IPS-NIHi7 (cell line): ENCODE data around the gene ABCB11.
A peak's percentile ranks its signal among the peaks of the same experiment; 100 is the strongest.

Source experiments
- DNase-seq: peaks from one replicate; pipeline ENCODE4 v3.0.0; 2012; ENCODE audit warnings: mixed read lengths; ENCODE audit errors: extremely low spot score

The ABCB11 gene

DNA sequence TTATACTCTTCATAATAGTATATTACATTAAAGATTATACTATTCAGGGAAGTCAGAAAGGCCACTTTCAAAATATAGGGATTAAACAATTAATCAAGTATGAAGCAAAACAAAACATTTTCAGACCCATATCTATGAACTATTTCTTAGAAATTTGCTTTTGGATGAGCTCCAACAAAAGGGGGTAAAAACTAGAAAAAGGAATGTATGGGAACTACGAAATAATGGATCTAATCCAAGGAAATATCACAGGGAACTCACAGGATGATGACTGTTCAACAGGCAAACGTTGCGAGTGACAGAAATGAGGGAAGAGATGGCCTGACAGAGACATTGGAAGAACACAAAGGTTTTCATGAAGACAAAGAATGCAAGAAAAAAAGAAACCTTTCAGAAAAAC, 102.1 kb downstream of the ABCB11 start:
- DNase-seq, result no peak

- no peak for DNase-seq
Measured at GRCh38 chr2:168928113-168928831, 102.9 kb downstream of the ABCB11 start.

DNA sequence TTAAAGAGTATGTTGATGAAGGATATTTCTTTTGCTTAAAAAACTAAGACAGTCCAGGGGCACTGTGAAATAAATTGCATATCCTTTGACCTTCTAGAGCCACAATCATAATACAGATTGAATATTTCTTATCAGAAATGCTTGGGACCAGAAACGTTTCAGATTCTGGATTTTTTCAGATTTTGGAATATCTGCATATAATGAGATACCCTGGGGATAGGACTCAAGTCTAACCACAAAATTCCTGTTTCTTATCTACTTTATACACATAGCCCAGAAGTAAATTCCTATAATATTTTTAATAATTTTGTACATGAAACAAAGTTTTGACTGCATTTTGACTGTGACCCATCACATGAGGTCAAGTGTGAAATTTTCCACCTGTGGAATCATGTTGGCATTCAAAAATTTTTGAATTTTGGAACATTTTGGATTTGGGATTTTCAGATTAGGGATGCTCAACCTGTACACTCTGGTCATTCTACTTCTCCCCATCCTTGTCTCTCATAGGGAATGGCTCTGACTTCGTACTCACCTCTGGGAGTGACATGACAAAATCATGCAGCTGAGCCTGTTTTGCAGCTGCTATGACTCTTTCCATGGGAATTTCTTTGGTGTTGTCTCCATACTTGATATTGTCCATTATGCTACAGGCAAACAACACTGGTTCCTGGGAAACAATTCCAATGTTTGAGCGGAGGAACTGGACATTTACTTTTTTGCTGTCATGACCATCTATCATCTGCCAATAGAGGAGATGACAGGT, 104.3 kb downstream of the ABCB11 start:
- DNase-seq, result no peak

DNA sequence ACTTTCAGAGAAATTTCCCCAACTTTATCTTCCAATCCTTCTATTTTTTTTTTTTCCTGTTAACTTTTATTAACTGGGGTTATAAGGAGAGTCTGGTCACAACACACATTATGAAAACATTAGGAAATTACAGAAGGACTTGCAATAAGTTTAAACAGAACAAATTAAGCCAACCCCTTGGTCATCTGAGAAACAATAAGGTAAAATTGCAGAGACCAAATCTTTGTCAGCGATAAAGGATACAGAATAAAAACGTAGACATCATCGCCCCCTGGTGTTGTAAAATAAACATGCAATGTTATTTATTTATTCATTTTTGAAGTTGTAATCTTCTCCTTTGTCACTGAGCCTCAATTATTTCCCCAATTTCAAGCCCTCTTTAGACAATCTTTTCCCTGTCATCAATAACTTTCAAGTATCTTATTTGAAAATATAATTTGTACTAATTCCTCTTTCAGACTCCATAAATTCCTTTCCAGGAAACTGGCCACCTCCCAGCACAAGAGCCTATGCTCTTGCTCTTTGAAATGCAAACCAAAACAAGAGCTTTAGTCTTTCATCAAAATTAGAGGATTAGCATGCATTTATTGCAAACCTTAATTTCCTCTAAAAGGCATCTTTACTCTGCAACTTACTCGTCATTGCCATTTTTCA, 110.5 kb downstream of the ABCB11 start:
- DNase-seq, result peak; percentile 24

DNA sequence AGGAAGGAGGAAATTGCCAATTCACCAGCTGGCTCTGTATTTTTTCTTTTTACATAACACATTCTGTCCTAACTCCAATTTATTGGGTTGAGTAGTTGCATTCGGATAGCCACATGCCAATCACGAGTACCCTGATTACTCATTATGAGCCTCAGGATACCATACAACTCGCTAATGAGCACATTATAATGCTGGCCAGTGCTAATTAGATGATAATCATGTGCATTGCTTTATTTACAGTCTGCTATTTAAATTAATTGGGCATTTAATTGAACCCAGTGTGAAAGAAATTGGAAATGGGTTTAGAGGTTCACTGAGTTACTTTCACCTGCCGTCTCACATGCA, 114.8 kb downstream of the ABCB11 start:
- no peak for DNase-seq

GRCh38 chr2:168915441-168916330, 115.4 kb downstream of the ABCB11 start:
- no peak for DNase-seq

- no peak for DNase-seq
Measured at GRCh38 chr2:168913495-168913894, 117.6 kb downstream of the ABCB11 start.

DNA sequence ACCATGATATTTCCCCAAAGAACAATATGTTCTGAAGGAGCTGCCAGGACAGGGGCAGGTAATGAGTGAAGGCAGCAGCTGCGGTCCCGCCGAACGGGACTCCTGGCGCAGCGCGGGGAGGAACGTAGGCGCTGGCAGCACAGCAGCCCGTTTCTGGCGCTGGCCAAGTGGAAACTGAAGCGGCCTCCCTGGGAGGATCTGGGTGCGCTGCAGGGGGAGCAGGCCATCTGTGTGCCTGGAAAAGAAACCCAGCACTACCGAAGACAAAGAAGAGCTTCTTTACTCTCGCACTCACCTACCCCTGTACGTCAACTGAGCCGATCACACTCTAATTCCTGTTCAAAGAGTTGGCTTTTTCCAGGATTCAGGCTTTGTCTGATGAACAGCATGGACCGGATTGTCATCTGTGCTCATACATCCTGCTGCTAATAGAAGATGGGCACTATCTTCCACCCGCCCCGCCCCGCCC, 118.2 kb downstream of the ABCB11 start:
- peak; percentile 54 for DNase-seq

DNA sequence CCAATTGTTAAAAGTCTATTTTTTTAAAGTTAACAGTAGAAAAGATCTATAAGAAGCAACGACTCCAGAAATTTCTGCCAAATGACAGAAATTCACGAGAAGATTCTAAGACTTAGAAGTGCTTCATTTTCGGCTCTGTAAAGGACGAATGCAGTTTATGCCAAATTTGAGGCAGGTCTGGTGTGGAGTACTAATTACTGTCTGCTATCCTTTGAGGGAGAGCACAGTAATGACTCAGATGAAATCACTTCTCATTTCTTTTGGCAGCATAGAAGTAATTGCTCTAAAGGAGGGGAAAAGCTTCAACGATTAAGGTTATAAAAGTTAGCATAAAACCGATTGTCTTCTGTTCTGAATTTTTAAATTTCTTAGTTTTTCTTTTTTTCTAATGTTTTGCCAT, 118.7 kb downstream of the ABCB11 start:
- no peak for DNase-seq

DNA sequence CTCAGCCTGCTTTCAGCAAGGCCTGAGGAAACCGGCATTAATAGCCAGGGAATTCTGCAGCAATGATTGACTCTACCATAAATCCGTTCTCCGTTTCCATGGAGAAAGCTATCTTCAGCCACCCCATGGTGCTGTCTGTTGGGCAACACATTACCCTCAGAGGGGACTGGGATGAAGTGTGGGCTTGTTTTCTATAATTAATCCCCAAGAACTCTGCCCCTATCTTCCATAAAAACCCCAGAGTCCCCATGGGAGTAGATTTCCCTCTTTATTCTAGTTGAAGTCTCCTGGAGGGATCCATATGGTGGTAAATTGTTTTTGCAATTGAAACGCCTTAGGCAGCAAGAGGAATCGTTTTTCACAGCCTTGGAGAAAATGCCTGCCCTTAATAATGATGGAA, 120.8 kb downstream of the ABCB11 start:
- DNase-seq, result no peak

GRCh38 chr2:168907940-168908662, 123.0 kb downstream of the ABCB11 start:
- peak; percentile 50 for DNase-seq

DNA sequence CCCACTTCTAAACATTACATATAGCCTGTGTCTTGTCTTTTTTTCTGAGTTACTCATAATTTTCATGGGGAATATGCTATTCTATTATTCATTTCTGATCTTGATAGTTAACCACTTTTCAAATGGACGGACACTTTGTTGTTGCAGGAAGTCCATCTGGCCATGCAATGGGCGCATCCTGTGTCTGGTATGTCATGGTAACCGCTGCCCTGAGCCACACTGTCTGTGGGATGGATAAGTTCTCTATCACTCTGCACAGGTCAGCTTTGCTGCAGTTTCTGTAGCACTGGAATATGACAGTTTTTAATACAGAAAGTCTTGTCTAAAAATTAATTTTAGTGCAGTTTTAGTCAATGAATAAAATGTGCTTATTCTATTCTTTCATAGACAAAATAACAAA, 126.8 kb downstream of the ABCB11 start:
- no peak for DNase-seq

- DNase-seq, result no peak
Measured at GRCh38 chr2:168903888-168904287, 127.2 kb downstream of the ABCB11 start.

DNA sequence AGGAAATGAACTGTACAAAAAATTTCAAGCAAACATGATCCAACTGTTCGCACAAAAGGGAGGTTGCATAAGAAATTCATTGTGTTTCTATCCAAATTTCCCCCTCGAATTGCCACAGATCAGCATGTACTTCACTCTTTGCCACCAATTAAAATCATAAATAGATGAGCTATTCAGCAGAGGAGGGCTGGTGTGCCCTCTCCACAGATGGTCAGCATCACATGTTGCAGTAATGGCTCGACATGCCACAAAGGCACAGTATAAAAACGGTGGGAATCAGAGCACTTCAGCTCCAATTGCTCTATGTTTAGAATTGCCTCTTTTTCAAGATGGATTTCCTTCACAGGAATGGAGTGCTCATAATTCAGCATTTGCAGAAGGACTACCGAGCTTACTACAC, 130.1 kb downstream of the ABCB11 start, which contains the start of gene G6PC2:
Gene G6PC2, plus strand, starts transcription at position 289 of the 400 bp plus-strand sequence. Its CDS starts 41 bp downstream, at position 330.
- DNase-seq, result no peak

- DNase-seq, result no peak
Measured at GRCh38 chr2:168897449-168897848, 133.7 kb downstream of the ABCB11 start.

DNA sequence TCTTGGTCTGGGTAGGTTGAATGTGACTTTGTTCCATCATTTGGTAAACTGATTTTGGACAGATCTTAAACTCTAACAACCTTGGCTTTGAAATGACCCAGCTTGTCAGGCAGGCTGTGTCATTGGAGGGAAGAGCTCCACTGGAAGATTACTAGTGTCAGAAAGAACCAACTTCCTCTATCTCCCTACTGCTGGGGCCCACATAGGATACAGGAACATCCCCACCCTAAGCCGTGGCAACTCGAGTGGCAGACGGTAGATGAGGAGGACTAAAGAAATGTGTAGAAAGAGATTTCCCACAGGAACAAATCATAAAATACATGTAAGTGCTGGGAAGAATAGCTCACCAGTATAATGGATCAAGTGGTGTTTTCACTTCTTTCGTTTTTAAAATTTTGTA, 134.3 kb downstream of the ABCB11 start:
- DNase-seq, result no peak

GRCh38 chr2:168895771-168896170, 135.4 kb downstream of the ABCB11 start:
- no peak for DNase-seq

- no peak for DNase-seq
Measured at GRCh38 chr2:168894720-168895119, 136.4 kb downstream of the ABCB11 start.

DNA sequence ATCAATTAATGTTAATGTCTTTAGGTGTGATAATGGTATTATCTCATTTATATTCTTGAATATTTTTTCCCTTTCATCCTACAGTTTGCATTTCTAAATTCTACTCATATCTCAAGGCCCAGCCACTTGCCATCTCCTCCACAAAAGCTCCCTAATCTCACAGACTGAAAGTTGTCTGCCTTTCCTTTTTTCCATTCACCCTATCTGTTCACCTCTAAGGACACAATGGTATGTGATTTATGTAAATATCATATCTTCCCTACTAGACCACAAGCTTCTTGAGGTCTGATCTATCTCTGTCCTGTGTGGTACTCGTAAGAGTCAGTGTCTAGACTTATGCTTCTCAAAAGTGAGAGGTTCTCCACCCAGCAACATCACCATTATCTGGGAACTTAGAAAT, 137.0 kb downstream of the ABCB11 start:
- DNase-seq, result no peak

GRCh38 chr2:168892327-168892726, 138.8 kb downstream of the ABCB11 start:
- no peak for DNase-seq
